Adrenal gland (tissue), 5 donors: Measurements from ENCODE around the gene MRPL36.

Source experiments
- POLR2A ChIP-seq, 2 donors: fragments of 450-650 bp; IDR thresholded peaks; one replicate each; pipeline ENCODE4 v1.6.1; 2017; ENCODE audit warnings: antibody characterized with exemption in 2 of 2, mild to moderate bottlenecking in 2 of 2, moderate library complexity in 1 of 2
- TF ChIP-seq, protein P1 (sequence below), 6 experiments: fragments of 450-650 bp in 4 of 6; fragments of 200-600 bp in 2 of 6; sonication (generic) in 1 of 6; IDR thresholded peaks; 1 replicate in 5 of 6; 2 replicates in 1 of 6; pipeline versions ENCODE4 v1.5.1 to v1.8.0; 2016 to 2021; ENCODE audit warnings: antibody characterized with exemption in 6 of 6, mild to moderate bottlenecking in 2 of 6, moderate library complexity in 1 of 6
- donor health status: DM: no; HTN: no; CAD: no.

DNA sequence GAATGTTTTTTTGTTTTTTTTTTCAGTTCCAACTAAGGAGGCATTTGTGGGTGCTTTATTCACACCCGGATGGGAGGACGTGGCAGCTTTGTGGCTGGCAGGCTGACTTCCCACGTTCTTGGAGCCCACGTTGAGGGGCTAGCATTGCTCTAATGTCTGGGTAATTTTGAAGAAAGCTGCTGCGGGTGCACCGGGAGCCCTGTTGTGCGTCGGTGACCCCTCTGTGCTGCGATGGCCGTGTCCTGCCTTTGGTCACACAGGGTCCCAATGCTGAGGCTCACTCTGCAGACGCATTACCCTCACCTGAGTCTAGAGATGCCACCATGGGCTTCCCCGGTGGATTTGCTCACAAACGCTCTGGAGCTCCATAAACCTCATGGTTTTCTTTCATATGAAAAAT lies 35.8 kb upstream of the MRPL36 start:
- TF ChIP-seq, protein P1, sequence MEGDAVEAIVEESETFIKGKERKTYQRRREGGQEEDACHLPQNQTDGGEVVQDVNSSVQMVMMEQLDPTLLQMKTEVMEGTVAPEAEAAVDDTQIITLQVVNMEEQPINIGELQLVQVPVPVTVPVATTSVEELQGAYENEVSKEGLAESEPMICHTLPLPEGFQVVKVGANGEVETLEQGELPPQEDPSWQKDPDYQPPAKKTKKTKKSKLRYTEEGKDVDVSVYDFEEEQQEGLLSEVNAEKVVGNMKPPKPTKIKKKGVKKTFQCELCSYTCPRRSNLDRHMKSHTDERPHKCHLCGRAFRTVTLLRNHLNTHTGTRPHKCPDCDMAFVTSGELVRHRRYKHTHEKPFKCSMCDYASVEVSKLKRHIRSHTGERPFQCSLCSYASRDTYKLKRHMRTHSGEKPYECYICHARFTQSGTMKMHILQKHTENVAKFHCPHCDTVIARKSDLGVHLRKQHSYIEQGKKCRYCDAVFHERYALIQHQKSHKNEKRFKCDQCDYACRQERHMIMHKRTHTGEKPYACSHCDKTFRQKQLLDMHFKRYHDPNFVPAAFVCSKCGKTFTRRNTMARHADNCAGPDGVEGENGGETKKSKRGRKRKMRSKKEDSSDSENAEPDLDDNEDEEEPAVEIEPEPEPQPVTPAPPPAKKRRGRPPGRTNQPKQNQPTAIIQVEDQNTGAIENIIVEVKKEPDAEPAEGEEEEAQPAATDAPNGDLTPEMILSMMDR (IDR thresholded peaks at IDR 0.05), result no peak
- TF ChIP-seq POLR2A (IDR thresholded peaks at IDR 0.05), result no peak
